Keratinocyte (primary cell): ENCODE data around the gene SDK2. TPM values are rescaled to one million over a fixed set of nuclear protein-coding genes. Genes with fewer than 3 reads are reported as not detected.

Experiments
- DNase-seq: peaks from one replicate; pipeline ENCODE4 v3.0.0-alpha.2; 2011; ENCODE audit warnings: low read depth, missing footprints, low spot score
- FAIRE-seq: peaks from 2 replicates; lab custom pipeline; 2011; peaks lifted over from hg19 to GRCh38; lab: Jason Lieb, UNC
- H2AFZ ChIP-seq: 2 replicates; pipeline ENCODE4 v1.6.0; 2012; ENCODE audit warnings: low read length, control low read depth, inconsistent platforms; ENCODE audit not compliant: control insufficient read depth
- H3K27ac ChIP-seq: 2 replicates; pipeline ENCODE4 v1.5.1; 2011; ENCODE audit warnings: low read length; ENCODE audit not compliant: control insufficient read depth, insufficient read depth
- H3K27me3 ChIP-seq: 3 replicates; pipeline ENCODE4 v1.6.0; 2011; ENCODE audit warnings: low read length; ENCODE audit not compliant: control insufficient read depth, insufficient read depth; ENCODE audit errors: extremely low read depth
- H3K36me3 ChIP-seq, 2 experiments: 2 replicates in 1 of 2; 3 replicates in 1 of 2; pipeline ENCODE4 v1.5.1; 2011; ENCODE audit warnings: low read length in 2 of 2, mild to moderate bottlenecking in 1 of 2; ENCODE audit not compliant: control insufficient read depth in 2 of 2, insufficient read depth in 2 of 2; ENCODE audit errors: extremely low read depth in 1 of 2
- H3K4me1 ChIP-seq: 3 replicates; pipeline ENCODE4 v1.5.1; 2011; ENCODE audit warnings: low read length; ENCODE audit not compliant: control insufficient read depth, insufficient read depth; ENCODE audit errors: extremely low read depth
- H3K4me2 ChIP-seq: 3 replicates; pipeline ENCODE4 v1.6.0; 2011; ENCODE audit warnings: low read depth, low read length; ENCODE audit not compliant: control insufficient read depth, insufficient read depth; ENCODE audit errors: extremely low read depth
- H3K4me3 ChIP-seq, 3 experiments: fragments of 200-600 bp in 1 of 3; sonication (generic) in 1 of 3; 2 replicates in 2 of 3; 3 replicates in 1 of 3; pipeline ENCODE4 v1.5.1; 2011 to 2016; ENCODE audit warnings: low read length in 3 of 3, mild to moderate bottlenecking in 3 of 3, control low read depth in 2 of 3, inconsistent platforms in 1 of 3, low read depth in 1 of 3, mixed read lengths in 1 of 3, mixed run types in 1 of 3, moderate library complexity in 1 of 3; ENCODE audit not compliant: control insufficient read depth in 2 of 3, insufficient read depth in 2 of 3; ENCODE audit errors: extremely low read depth in 1 of 3
- H3K79me2 ChIP-seq: 2 replicates; pipeline ENCODE4 v1.6.0; 2012; ENCODE audit warnings: low read length; ENCODE audit not compliant: control insufficient read depth, insufficient read depth
- H3K9ac ChIP-seq: 3 replicates; pipeline ENCODE4 v1.6.0; 2011; ENCODE audit warnings: low read length; ENCODE audit not compliant: control insufficient read depth, insufficient read depth; ENCODE audit errors: extremely low read depth
- H3K9me1 ChIP-seq: 3 replicates; pipeline ENCODE4 v1.6.0; 2011; ENCODE audit warnings: low read length; ENCODE audit not compliant: control insufficient read depth, insufficient read depth; ENCODE audit errors: extremely low read depth
- H3K9me3 ChIP-seq: 2 replicates; pipeline ENCODE4 v1.5.1; 2012; ENCODE audit warnings: low read depth, low read length; ENCODE audit not compliant: control insufficient read depth
- H4K20me1 ChIP-seq: 3 replicates; pipeline ENCODE4 v1.6.0; 2011; ENCODE audit warnings: low read length; ENCODE audit not compliant: control insufficient read depth, insufficient read depth; ENCODE audit errors: extremely low read depth
- CTCF ChIP-seq, 3 experiments: IDR thresholded peaks in 1 of 3; conservative IDR thresholded peaks in 1 of 3; optimal IDR thresholded peaks in 1 of 3; 2 replicates in 2 of 3; 3 replicates in 1 of 3; pipeline versions ENCODE3 to v1.5.1; 2011; ENCODE audit warnings: low read length in 3 of 3, mild to moderate bottlenecking in 3 of 3, moderate library complexity in 2 of 3, control low read depth in 1 of 3, inconsistent platforms in 1 of 3; ENCODE audit not compliant: insufficient read depth in 2 of 3; ENCODE audit errors: extremely low read depth in 1 of 3
- EZH2 ChIP-seq: IDR thresholded peaks from one replicate; pipeline ENCODE4 v1.6.1; 2012; ENCODE audit warnings: inconsistent platforms, mild to moderate bottlenecking, low read length, moderate library complexity
- dilution Hi-C: fragments of 300-500 bp; cut with MboI; formaldehyde crosslinking; loops from one replicate; pipeline ENCODE4 v1.7.0; 2020; ENCODE audit warnings: low sequenced_read_pairs; ENCODE audit not compliant: extremely low pct_ligation_motif_present
- polyA plus RNA-seq, 5 experiments: library from polyadenylated mRNA; depleted of rRNA in 3 of 5; stranded (reverse) in 3 of 5; stranded (forward) in 1 of 5; unstranded in 1 of 5; fragments of >200 nt; gene quantifications; 1 replicate in 1 of 5; 2 replicates in 3 of 5; 3 replicates in 1 of 5; pipeline versions ENCODE4 v1.2.1 to v1.2.3, GENCODE V29; 2011 to 2012; ENCODE audit warnings: missing spikeins in 2 of 5, low read depth in 1 of 5, low replicate concordance in 1 of 5

SDK2 gene
- polyA plus RNA-seq, 1 donor (not counting 4 experiments of a cell fraction or from before 2014, with no cell fraction given): 1.8 TPM

GRCh38 chr17:73420897-73421296 lies 223.3 kb downstream of the SDK2 start:
- no peak overlapping the region for H3K4me3 ChIP-seq
- no peak overlapping the region for H2AFZ ChIP-seq
- dilution Hi-C loops: no loop called here
- peak; percentile 93 for DNase-seq
- H3K27ac ChIP-seq: no peak overlapping the region
- H3K27me3 ChIP-seq: no peaks in the 10 kb centered on the region
- peaks cover 0 to 19% of the 10 kb centered on the region in 2 experiments for H3K36me3 ChIP-seq
- TF ChIP-seq EZH2: no peak
- peak; percentile 61 to 75 (median 70) for TF ChIP-seq CTCF (optimal IDR thresholded peaks at IDR 0.05 in 1 of 3, IDR thresholded peaks at IDR 0.05 in 1 of 3, conservative IDR thresholded peaks at IDR 0.05 in 1 of 3; ENCODE audit: extremely low read depth in 1 of 3, insufficient read depth in 2 of 3, low read length in 3 of 3)
- H3K4me2 ChIP-seq: no peak overlapping the region
- no peaks in the 10 kb centered on the region for H3K79me2 ChIP-seq
- H4K20me1 ChIP-seq: no peaks in the 10 kb centered on the region
- no peaks in the 10 kb centered on the region for H3K9me1 ChIP-seq
- H3K4me1 ChIP-seq: peaks cover 5% of the 10 kb centered on the region
- peak; percentile 97 for FAIRE-seq
- no peaks in the 10 kb centered on the region for H3K9me3 ChIP-seq
- H3K9ac ChIP-seq: no peak overlapping the region

GRCh38 chr17:73419881-73420280 lies 224.4 kb downstream of the SDK2 start:
- Histone ChIP-seq H3K4me1 (peaks cover 5% of the 10 kb centered on the region), H3K9ac (no peak overlapping the region), H3K27me3 (no peaks in the 10 kb centered on the region), H3K79me2 (no peaks in the 10 kb centered on the region), H3K27ac (no peak overlapping the region), H3K36me3 (peaks cover 0 to 24% of the 10 kb centered on the region in 2 experiments), H2AFZ (no peak overlapping the region), H3K4me2 (no peak overlapping the region), H3K4me3 (no peak overlapping the region), H3K9me1 (no peaks in the 10 kb centered on the region), H4K20me1 (no peaks in the 10 kb centered on the region), H3K9me3 (no peaks in the 10 kb centered on the region)
- FAIRE-seq: no peak
- dilution Hi-C loops: no loop called here
- DNase-seq: no peak
- TF ChIP-seq CTCF (optimal IDR thresholded peaks at IDR 0.05 in 1 of 3, IDR thresholded peaks at IDR 0.05 in 1 of 3, conservative IDR thresholded peaks at IDR 0.05 in 1 of 3; ENCODE audit: extremely low read depth in 1 of 3, insufficient read depth in 2 of 3, low read length in 3 of 3) (no peak), EZH2 (no peak)
